Endothelial cell of umbilical vein (primary cell): ENCODE results near the gene COTL1. TPM values are rescaled to one million over a fixed set of nuclear protein-coding genes. Genes with fewer than 3 reads are reported as not detected.

Experiments
- BruUV-seq: library from RNA; stranded (reverse); fragments of 400-500 nt; replicated peaks from 2 replicates; lab custom pipeline; 2021; lab: Mats Ljungman, UMichigan
- CTCF ChIA-PET: fragments of 300-600, 350-600 bp; sonication (Branson Sonifier 250); formaldehyde crosslinking; loops from one replicate; lab custom pipeline; 2021; ENCODE audit warnings: antibody characterized with exemption, inconsistent platforms; lab: Charles Lee
- POLR2A ChIA-PET: fragments of 300-600, 350-600 bp; sonication (Branson Sonifier 250); formaldehyde crosslinking; loops from one replicate; lab custom pipeline; 2021; ENCODE audit warnings: antibody characterized with exemption, inconsistent platforms; lab: Charles Lee
- DNase-seq: peaks from one replicate; pipeline ENCODE4 v3.0.0-alpha.2; 2011; ENCODE audit warnings: low read depth, low spot score
- FAIRE-seq: peaks from 2 replicates; lab custom pipeline; 2011; peaks lifted over from hg19 to GRCh38; lab: Jason Lieb, UNC
- H2AFZ ChIP-seq: 2 replicates; pipeline ENCODE4 v1.6.0; 2012; ENCODE audit warnings: low read depth, low read length, control low read depth, inconsistent platforms
- H3K27ac ChIP-seq: 2 replicates; pipeline ENCODE4 v1.5.1; 2011; ENCODE audit warnings: low read depth, mild to moderate bottlenecking, control low read depth, low read length, moderate library complexity; ENCODE audit not compliant: insufficient read depth
- H3K27me3 ChIP-seq, 2 experiments: 2 replicates each; pipeline versions ENCODE4 v1.6.0 to v1.6.1; 2011; ENCODE audit warnings: low read length in 2 of 2, mixed read lengths in 1 of 2; ENCODE audit not compliant: control insufficient read depth in 2 of 2, insufficient read depth in 2 of 2
- H3K36me3 ChIP-seq, 2 experiments: 2 replicates in 1 of 2; 3 replicates in 1 of 2; pipeline ENCODE4 v1.5.1; 2011; ENCODE audit warnings: low read length in 2 of 2, mild to moderate bottlenecking in 1 of 2, moderate library complexity in 1 of 2; ENCODE audit not compliant: control insufficient read depth in 2 of 2, insufficient read depth in 2 of 2; ENCODE audit errors: extremely low read depth in 1 of 2
- H3K4me1 ChIP-seq: 3 replicates; pipeline ENCODE4 v1.5.1; 2011; ENCODE audit warnings: mild to moderate bottlenecking, low read length; ENCODE audit not compliant: control insufficient read depth, insufficient read depth; ENCODE audit errors: extremely low read depth
- H3K4me2 ChIP-seq: 2 replicates; pipeline ENCODE4 v1.6.1; 2011; ENCODE audit warnings: low read length, control low read depth, mixed read lengths; ENCODE audit not compliant: insufficient read depth
- H3K4me3 ChIP-seq, 3 experiments: fragments of 200-600 bp in 1 of 3; sonication (generic), shearing (Covaris generic) in 1 of 3; replicated peaks in 1 of 3; 2 replicates each; pipeline ENCODE4 v1.5.1; 2011 to 2016; ENCODE audit warnings: control low read depth in 3 of 3, low read length in 3 of 3, mild to moderate bottlenecking in 2 of 3, inconsistent platforms in 1 of 3, low read depth in 1 of 3, moderate library complexity in 1 of 3; ENCODE audit not compliant: insufficient read depth in 1 of 3
- H3K79me2 ChIP-seq: 2 replicates; pipeline ENCODE4 v1.6.0; 2012; ENCODE audit warnings: low read length, inconsistent platforms; ENCODE audit not compliant: control insufficient read depth, insufficient read depth
- H3K9ac ChIP-seq: replicated peaks from 2 replicates; pipeline ENCODE3; 2011; ENCODE audit warnings: low read length, control low read depth; ENCODE audit not compliant: insufficient read depth; ENCODE audit errors: extremely low read depth
- H3K9me1 ChIP-seq: replicated peaks from 3 replicates; pipeline ENCODE4 v1.6.0; 2011; ENCODE audit warnings: mild to moderate bottlenecking, low read length; ENCODE audit not compliant: control insufficient read depth, insufficient read depth; ENCODE audit errors: extremely low read depth
- H3K9me3 ChIP-seq: replicated peaks from 2 replicates; pipeline ENCODE4 v1.5.1; 2012; ENCODE audit warnings: low read length, inconsistent platforms; ENCODE audit not compliant: control insufficient read depth, insufficient read depth
- H4K20me1 ChIP-seq: replicated peaks from 2 replicates; pipeline ENCODE3; 2011; ENCODE audit warnings: mild to moderate bottlenecking, low read length; ENCODE audit not compliant: control insufficient read depth, insufficient read depth; ENCODE audit errors: extremely low read depth
- EZH2 ChIP-seq: IDR thresholded peaks from 2 replicates; pipeline ENCODE4 v1.6.1; 2012; ENCODE audit warnings: borderline replicate concordance, low read depth, mild to moderate bottlenecking, moderate library complexity, low read length, inconsistent platforms; ENCODE audit not compliant: severe bottlenecking
- FOS ChIP-seq: IDR thresholded peaks from 2 replicates; pipeline ENCODE4 v1.6.1; 2011; ENCODE audit warnings: mild to moderate bottlenecking, low read length, moderate library complexity, borderline replicate concordance; ENCODE audit not compliant: insufficient read depth
- GATA2 ChIP-seq: IDR thresholded peaks from 2 replicates; pipeline ENCODE4 v1.7.0; 2011; ENCODE audit warnings: low read depth, mild to moderate bottlenecking, moderate library complexity, mixed read lengths, low read length; ENCODE audit not compliant: insufficient read length, insufficient read depth
- JUN ChIP-seq: IDR thresholded peaks from 2 replicates; pipeline ENCODE4 v1.6.1; 2011; ENCODE audit warnings: borderline replicate concordance, low read depth; ENCODE audit not compliant: insufficient read length, insufficient read depth
- MAX ChIP-seq: IDR thresholded peaks from 2 replicates; pipeline ENCODE4 v1.6.1; 2011; ENCODE audit not compliant: insufficient read depth, insufficient read length
- MYC ChIP-seq: IDR thresholded peaks from one replicate; pipeline ENCODE4 v1.6.1; 2011; ENCODE audit warnings: mild to moderate bottlenecking, low read depth, low read length
- POLR2A ChIP-seq: IDR thresholded peaks from 2 replicates; pipeline ENCODE4 v1.6.1; 2012; ENCODE audit warnings: low read depth, mild to moderate bottlenecking, control low read depth, low read length
- POLR2AphosphoS5 ChIP-seq: IDR thresholded peaks from 2 replicates; pipeline ENCODE4 v1.6.1; 2012; ENCODE audit warnings: low read depth, mild to moderate bottlenecking, control low read depth, low read length, moderate library complexity; ENCODE audit not compliant: insufficient read depth
- dilution Hi-C: fragments of 300-500 bp; cut with MboI; formaldehyde crosslinking; loops from one replicate; pipeline ENCODE4 v1.15.0; 2019; ENCODE audit warnings: low sequenced_read_pairs; ENCODE audit not compliant: extremely low pct_ligation_motif_present
- intact Hi-C: fragments of 100-400 bp; cut with micrococcal nuclease; formaldehyde crosslinking; loops from one replicate; pipeline ENCODE4 v1.10.0; 2022
- polyA plus RNA-seq, 4 experiments: library from polyadenylated mRNA; depleted of rRNA in 3 of 4; stranded (reverse) in 3 of 4; unstranded in 1 of 4; fragments of >200 nt; gene quantifications; 2 replicates each; pipeline versions ENCODE4 v1.2.1 to v1.2.3, GENCODE V29; 2011 to 2012; ENCODE audit warnings: missing spikeins in 1 of 4
- total RNA-seq: library from RNA; stranded (reverse); gene quantifications from 2 replicates; pipeline ENCODE4 v1.2.3, GENCODE V29; 2021
- TF ChIP-seq, protein P1 (sequence below), 2 donors: IDR thresholded peaks; 1 replicate in 1 of 2; 2 replicates in 1 of 2; pipeline ENCODE4 v1.5.1; 2011; ENCODE audit warnings: low read length in 2 of 2, mild to moderate bottlenecking in 2 of 2, moderate library complexity in 2 of 2, control low read depth in 1 of 2, inconsistent platforms in 1 of 2, low read depth in 1 of 2; ENCODE audit not compliant: insufficient read depth in 1 of 2; ENCODE audit errors: extremely low read depth in 1 of 2

Gene COTL1
- total and polyA plus RNA-seq, 2 donors (not counting 3 experiments of a cell fraction or from before 2014, with no cell fraction given): 90.0 to 200 TPM

DNA sequence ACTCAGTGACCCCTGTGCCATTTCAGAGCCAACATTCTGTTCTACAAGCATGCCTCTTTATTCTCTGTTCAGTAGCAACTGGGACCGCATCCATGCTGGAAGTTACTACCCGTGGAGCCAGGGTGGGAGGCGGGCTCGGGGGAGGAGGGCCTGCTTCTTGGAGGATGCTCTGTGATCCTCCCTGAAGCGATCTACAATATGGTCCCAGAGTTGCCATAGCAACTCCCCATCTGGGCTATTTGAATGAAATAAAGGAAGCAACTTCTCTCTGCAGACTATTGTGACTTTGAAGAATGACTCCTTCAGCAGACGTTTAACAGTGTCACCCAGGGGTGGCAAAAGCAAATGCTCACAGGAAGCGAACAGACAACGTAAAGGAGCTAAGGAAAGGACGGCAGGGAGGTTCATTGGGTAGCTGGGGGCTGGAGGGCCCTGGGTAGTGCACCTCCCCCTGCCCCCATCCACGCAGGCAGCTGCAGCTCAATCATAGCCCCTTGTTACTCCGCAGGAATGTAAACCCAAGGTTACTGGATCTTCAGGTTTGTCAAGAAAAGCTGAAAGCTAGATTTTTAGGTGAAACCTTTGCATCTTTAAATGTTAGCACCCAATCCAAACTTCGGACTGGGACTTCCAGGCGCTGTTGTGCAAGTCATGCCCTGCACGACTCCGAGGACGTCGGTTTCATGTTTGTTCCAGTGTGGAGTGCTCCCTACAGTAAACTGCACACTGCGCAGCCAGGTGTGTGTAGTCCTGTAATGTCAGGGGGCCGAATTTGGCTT lies 62.3 kb downstream of the COTL1 start:
- Histone ChIP-seq H3K9me3 (no peaks in the 10 kb centered on the region), H3K79me2 (no peaks in the 10 kb centered on the region), H3K27me3 (no peaks in the 10 kb centered on the region), H3K9me1 (no peaks in the 10 kb centered on the region), H4K20me1 (no peaks in the 10 kb centered on the region), H3K4me3 (no peak overlapping the region), H3K36me3 (no peaks in the 10 kb centered on the region), H3K9ac (no peak overlapping the region), H3K27ac (no peak overlapping the region), H3K4me2 (no peak overlapping the region), H2AFZ (no peak overlapping the region), H3K4me1 (no peaks in the 10 kb centered on the region)
- BruUV-seq: no TSS peak
- TF ChIP-seq JUN: no peak
- ChIA-PET CTCF (interaction anchor here (1.0 kb wide), 1 partner anchor 49 kb away, joined by 3 read pairs; no protein-coding TSS in a partner anchor), POLR2A (no interaction called here)
- dilution Hi-C loops: no loop called here
- FAIRE-seq (no peak), DNase-seq (no peak)
- intact Hi-C loops: no loop called here

GRCh38 chr16:84554627-84555328 lies 63.1 kb downstream of the COTL1 start:
- Histone ChIP-seq H3K4me2 (no peak overlapping the region), H3K36me3 (no peaks in the 10 kb centered on the region), H3K27ac (no peak overlapping the region), H3K9me3 (no peaks in the 10 kb centered on the region), H3K4me1 (peaks cover 3% of the 10 kb centered on the region), H3K4me3 (no peak overlapping the region), H3K79me2 (no peaks in the 10 kb centered on the region), H4K20me1 (no peaks in the 10 kb centered on the region), H3K9me1 (no peaks in the 10 kb centered on the region), H3K9ac (no peak overlapping the region), H2AFZ (no peak overlapping the region), H3K27me3 (no peaks in the 10 kb centered on the region)
- intact Hi-C loops (no loop called here), dilution Hi-C loops (no loop called here)
- no peak for TF ChIP-seq POLR2AphosphoS5
- TF ChIP-seq, protein P1, sequence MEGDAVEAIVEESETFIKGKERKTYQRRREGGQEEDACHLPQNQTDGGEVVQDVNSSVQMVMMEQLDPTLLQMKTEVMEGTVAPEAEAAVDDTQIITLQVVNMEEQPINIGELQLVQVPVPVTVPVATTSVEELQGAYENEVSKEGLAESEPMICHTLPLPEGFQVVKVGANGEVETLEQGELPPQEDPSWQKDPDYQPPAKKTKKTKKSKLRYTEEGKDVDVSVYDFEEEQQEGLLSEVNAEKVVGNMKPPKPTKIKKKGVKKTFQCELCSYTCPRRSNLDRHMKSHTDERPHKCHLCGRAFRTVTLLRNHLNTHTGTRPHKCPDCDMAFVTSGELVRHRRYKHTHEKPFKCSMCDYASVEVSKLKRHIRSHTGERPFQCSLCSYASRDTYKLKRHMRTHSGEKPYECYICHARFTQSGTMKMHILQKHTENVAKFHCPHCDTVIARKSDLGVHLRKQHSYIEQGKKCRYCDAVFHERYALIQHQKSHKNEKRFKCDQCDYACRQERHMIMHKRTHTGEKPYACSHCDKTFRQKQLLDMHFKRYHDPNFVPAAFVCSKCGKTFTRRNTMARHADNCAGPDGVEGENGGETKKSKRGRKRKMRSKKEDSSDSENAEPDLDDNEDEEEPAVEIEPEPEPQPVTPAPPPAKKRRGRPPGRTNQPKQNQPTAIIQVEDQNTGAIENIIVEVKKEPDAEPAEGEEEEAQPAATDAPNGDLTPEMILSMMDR (IDR thresholded peaks at IDR 0.05; ENCODE audit: extremely low read depth in 1 of 2, insufficient read depth in 1 of 2, low read depth in 1 of 2, low read length in 2 of 2): no peak
- no peak for TF ChIP-seq MAX
- no peak for TF ChIP-seq JUN
- no peak for TF ChIP-seq FOS
- no peak for TF ChIP-seq MYC
- TF ChIP-seq GATA2: no peak
- TF ChIP-seq EZH2: no peak
- no peak for TF ChIP-seq POLR2A
- no TSS peak for BruUV-seq
- no peak for DNase-seq
- ChIA-PET CTCF (interaction anchor here (0.9 to 1.1 kb wide), 3 partner anchors 11 to 64 kb away, joined by 3 to 4 read pairs (median 3); no protein-coding TSS in a partner anchor), POLR2A (no interaction called here)
- no peak for FAIRE-seq
